ENCODE measurements around the gene HACD2.
A peak's percentile ranks its signal among the peaks of the same experiment; 100 is the strongest.
"Not testable (repeated sequence)": the region's sequence is repeated elsewhere in the genome, so short reads cannot be mapped to it uniquely, and the experiment has no call there.

The HACD2 gene

GRCh38 chr3:123584988-123585937, at the start of gene HACD2:
HACD2 (minus strand) TSS chr3:123585053; CDS start chr3:123585027, 26 bp downstream.
- peak; percentile 95 to 98 for DNase-seq

GRCh38 chr3:123634149-123635051, 49.5 kb upstream of the HACD2 start:
- DNase-seq = no peak

- no peak for DNase-seq
Observed at GRCh38 chr3:123633530-123633929, 48.7 kb upstream of the HACD2 start.

GRCh38 chr3:123632161-123632655, 47.4 kb upstream of the HACD2 start:
- no peak for DNase-seq

- DNase-seq = no peak
Observed at GRCh38 chr3:123629747-123630047, 44.8 kb upstream of the HACD2 start.

- DNase-seq = no peak
Observed at GRCh38 chr3:123628996-123629746, 44.3 kb upstream of the HACD2 start.

- DNase-seq = no peak
Observed at GRCh38 chr3:123627673-123628670, 43.1 kb upstream of the HACD2 start.

- no peak for DNase-seq
Observed at GRCh38 chr3:123626881-123627280, 42.0 kb upstream of the HACD2 start.

GRCh38 chr3:123624302-123624701, 39.4 kb upstream of the HACD2 start:
- no peak for DNase-seq

- DNase-seq = no peak
Observed at GRCh38 chr3:123623346-123623880, 38.6 kb upstream of the HACD2 start.

- DNase-seq = no peak
Observed at GRCh38 chr3:123622766-123623165, 37.9 kb upstream of the HACD2 start.

- no peak for DNase-seq
Observed at GRCh38 chr3:123621850-123622189, 37.0 kb upstream of the HACD2 start.

- peak in 1 of 2 donors; percentile 40 for DNase-seq
Observed at GRCh38 chr3:123621186-123621849, 36.5 kb upstream of the HACD2 start.

- DNase-seq = peak; percentile 61 to 74
Observed at GRCh38 chr3:123620343-123620742, 35.5 kb upstream of the HACD2 start.

- DNase-seq = peak; percentile 23 to 59
Observed at GRCh38 chr3:123618768-123619484, 34.1 kb upstream of the HACD2 start.

GRCh38 chr3:123618076-123618708, 33.3 kb upstream of the HACD2 start:
- DNase-seq = no peak

- DNase-seq = no peak
Observed at GRCh38 chr3:123616593-123616992, 31.7 kb upstream of the HACD2 start.

- DNase-seq = no peak
Observed at GRCh38 chr3:123613543-123613942, 28.7 kb upstream of the HACD2 start.

- not testable (repeated sequence) for DNase-seq
Observed at GRCh38 chr3:123611674-123612073, 26.8 kb upstream of the HACD2 start.

Data from hippocampal formation (tissue), 2 donors.